GM12873 (cell line): ENCODE data around the gene EVI2B.

Experiments
- CTCF ChIP-seq: IDR thresholded peaks from 2 replicates; pipeline ENCODE4 v1.5.1; 2012; ENCODE audit warnings: low read depth, mild to moderate bottlenecking, moderate library complexity, low read length, control low read depth; ENCODE audit not compliant: insufficient read depth; ENCODE audit errors: missing control alignments

Gene EVI2B

GRCh38 chr17:31313982-31314781 lies at the start of gene EVI2B:
Gene EVI2B (minus strand): TSS chr17:31314054. CDS start chr17:31305609, 8,445 bp downstream.
- TF ChIP-seq CTCF = no peak

- TF ChIP-seq CTCF = no peak
Observed at GRCh38 chr17:31357839-31358394, 44.1 kb upstream of the EVI2B start.

GRCh38 chr17:31357091-31357490 lies 43.2 kb upstream of the EVI2B start:
- no peak for TF ChIP-seq CTCF

GRCh38 chr17:31355935-31356334 lies 42.1 kb upstream of the EVI2B start:
- TF ChIP-seq CTCF = no peak

GRCh38 chr17:31349454-31349853 lies 35.6 kb upstream of the EVI2B start:
- TF ChIP-seq CTCF = no peak

GRCh38 chr17:31339906-31340661 lies 26.2 kb upstream of the EVI2B start:
- TF ChIP-seq CTCF = no peak

GRCh38 chr17:31329221-31329620 lies 15.4 kb upstream of the EVI2B start:
- no peak for TF ChIP-seq CTCF
